Upper lobe of left lung (tissue), 6 donors: ENCODE data around the gene METTL14. TPM values are rescaled to one million over a fixed set of nuclear protein-coding genes. Genes with fewer than 3 reads are reported as not detected.
"Not testable (repeated sequence)": the region's sequence is repeated elsewhere in the genome, so short reads cannot be mapped to it uniquely, and the experiment has no call there.

Source experiments
- ATAC-seq, 2 donors: fragments of 200-7000 bp; cut with Tn5 transposase; one replicate each; pipeline ENCODE4 v1.9.1; 2022; ENCODE audit warnings: mild to moderate bottlenecking in 2 of 2, moderate library complexity in 2 of 2; ENCODE audit not compliant: low FRiP score in 2 of 2
- DNase-seq, 2 donors: peaks; one replicate each; pipeline ENCODE4 v3.0.0-alpha.2; 2019 to 2020
- H3K27ac ChIP-seq, 4 donors: fragments of 200-600 bp; sonication (generic); one replicate each; pipeline ENCODE4 v1.5.1; 2016 to 2019
- H3K27me3 ChIP-seq, 4 donors: fragments of 200-600 bp; sonication (generic); one replicate each; pipeline ENCODE4 v1.5.1; 2017 to 2019
- H3K36me3 ChIP-seq, 4 donors: fragments of 200-600 bp; sonication (generic); one replicate each; pipeline ENCODE4 v1.5.1; 2016 to 2019
- H3K4me1 ChIP-seq, 4 donors: fragments of 200-600 bp; sonication (generic); one replicate each; pipeline ENCODE4 v1.5.1; 2018 to 2019
- H3K4me3 ChIP-seq, 4 donors: fragments of 200-600 bp; sonication (generic); one replicate each; pipeline ENCODE4 v1.5.1; 2017 to 2019; ENCODE audit warnings: mild to moderate bottlenecking in 2 of 4, moderate library complexity in 1 of 4
- H3K9me3 ChIP-seq, 4 donors: fragments of 200-600 bp; sonication (generic); one replicate each; pipeline ENCODE4 v1.5.1; 2018 to 2019
- EP300 ChIP-seq, 4 donors: sonication (generic); formaldehyde crosslinking; IDR thresholded peaks; one replicate each; pipeline ENCODE4 v1.5.1; 2017; ENCODE audit warnings: antibody characterized with exemption in 4 of 4, control low read depth in 2 of 4
- POLR2A ChIP-seq, 4 donors: fragments of 450-650 bp; IDR thresholded peaks; one replicate each; pipeline ENCODE4 v1.5.1; 2016 to 2017; ENCODE audit warnings: antibody characterized with exemption in 4 of 4, mild to moderate bottlenecking in 2 of 4
- POLR2AphosphoS5 ChIP-seq, 2 donors: sonication (generic); formaldehyde crosslinking; IDR thresholded peaks; one replicate each; pipeline ENCODE4 v1.5.1; 2017; ENCODE audit warnings: antibody characterized with exemption in 2 of 2
- WGBS, 2 donors: methylation state at CpG; one replicate each; pipeline ENCODE4 v1.1.5; 2017 to 2018; 5-methylcytosine and 5-hydroxymethylcytosine counted together
- total RNA-seq, 6 donors: library from RNA; depleted of rRNA in 4 of 6; stranded (reverse); fragments of >200 nt in 4 of 6; gene quantifications; one replicate each; pipeline versions ENCODE4 v1.1.0 to v1.2.1, GENCODE V29; 2016 to 2021
- TF ChIP-seq, protein P1 (sequence below), 6 experiments: fragments of 450-650 bp in 4 of 6; fragments of 200-600 bp in 2 of 6; sonication (generic) in 2 of 6; IDR thresholded peaks; one replicate each; pipeline ENCODE4 v1.5.1; 2016 to 2019; ENCODE audit warnings: antibody characterized with exemption in 6 of 6
- donor health status: DM: no; HTN: no; CAD: no; lungs with moderate emphysema.
- donor health status: DM: no; HTN: yes; CAD: no; lungs with severe emphysema.

The METTL14 gene
- 10 to 100 TPM; 24.7 to 58.7 (median 38.3) TPM for total RNA-seq

DNA sequence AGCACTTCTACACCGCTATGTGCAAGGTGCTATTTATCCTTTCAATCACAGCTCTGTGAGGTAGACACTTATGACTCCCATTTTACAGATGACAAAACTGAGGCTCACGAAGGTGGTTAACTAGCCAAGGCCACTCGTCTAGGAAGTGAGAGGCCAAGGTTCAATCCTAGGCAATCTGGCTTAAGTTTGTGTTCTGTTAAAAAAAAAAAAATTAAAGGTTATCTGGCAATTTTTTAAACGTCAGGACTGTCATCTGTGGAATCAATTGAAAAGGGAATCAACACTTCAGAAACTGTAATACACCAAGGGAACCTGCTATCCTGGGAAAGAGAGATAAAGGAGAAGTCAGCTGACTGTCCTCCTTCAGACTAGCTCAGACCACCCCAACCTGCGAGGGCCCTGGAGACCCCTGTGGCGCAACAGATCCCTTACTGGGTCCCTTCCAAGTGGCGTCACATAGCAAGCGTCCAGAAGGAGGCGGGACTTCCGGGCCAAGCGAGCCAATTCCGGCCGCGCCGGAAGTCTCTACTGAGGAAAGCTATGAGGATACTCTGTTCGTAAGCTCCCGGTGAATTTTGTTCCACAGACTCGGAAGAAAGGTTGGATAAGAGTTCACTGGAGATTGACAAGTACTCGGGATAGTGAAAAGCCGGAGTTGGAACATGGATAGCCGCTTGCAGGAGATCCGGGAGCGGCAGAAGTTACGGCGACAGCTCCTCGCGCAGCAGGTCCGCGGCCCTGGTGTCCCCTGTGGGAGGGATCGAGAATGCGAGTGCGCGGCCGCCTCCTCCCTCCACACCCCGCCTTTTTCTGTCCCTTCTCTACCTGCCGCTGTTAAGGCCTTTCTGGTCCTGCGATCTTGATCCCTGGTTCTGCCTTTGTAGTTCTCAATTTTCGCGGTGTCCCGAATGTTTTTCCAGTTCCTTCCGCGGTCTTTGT is at the start of gene METTL14:
Gene METTL14, plus strand, starts transcription at position 520 of the 939 bp plus-strand sequence. Its CDS starts 143 bp downstream, at position 663.
- peaks cover 11 to 19% (median 15%) of the 10 kb centered on the region in 4 donors for H3K4me1 ChIP-seq
- H3K36me3 ChIP-seq: peaks cover 0 to 25% (median 20%) of the 10 kb centered on the region in 4 donors
- 4 to 5% methylated on average over 40 to 42 of the region's 42 CpGs for WGBS, 2 donors
- H3K4me3 ChIP-seq: peak within 1 kb of the TSS; percentile 48 to 72 (median 61)
- no peaks in the 10 kb centered on the region for H3K9me3 ChIP-seq
- TF ChIP-seq POLR2AphosphoS5 (IDR thresholded peaks at IDR 0.05): peak in 1 of 2 donors; percentile 67
- TF ChIP-seq, protein P1, sequence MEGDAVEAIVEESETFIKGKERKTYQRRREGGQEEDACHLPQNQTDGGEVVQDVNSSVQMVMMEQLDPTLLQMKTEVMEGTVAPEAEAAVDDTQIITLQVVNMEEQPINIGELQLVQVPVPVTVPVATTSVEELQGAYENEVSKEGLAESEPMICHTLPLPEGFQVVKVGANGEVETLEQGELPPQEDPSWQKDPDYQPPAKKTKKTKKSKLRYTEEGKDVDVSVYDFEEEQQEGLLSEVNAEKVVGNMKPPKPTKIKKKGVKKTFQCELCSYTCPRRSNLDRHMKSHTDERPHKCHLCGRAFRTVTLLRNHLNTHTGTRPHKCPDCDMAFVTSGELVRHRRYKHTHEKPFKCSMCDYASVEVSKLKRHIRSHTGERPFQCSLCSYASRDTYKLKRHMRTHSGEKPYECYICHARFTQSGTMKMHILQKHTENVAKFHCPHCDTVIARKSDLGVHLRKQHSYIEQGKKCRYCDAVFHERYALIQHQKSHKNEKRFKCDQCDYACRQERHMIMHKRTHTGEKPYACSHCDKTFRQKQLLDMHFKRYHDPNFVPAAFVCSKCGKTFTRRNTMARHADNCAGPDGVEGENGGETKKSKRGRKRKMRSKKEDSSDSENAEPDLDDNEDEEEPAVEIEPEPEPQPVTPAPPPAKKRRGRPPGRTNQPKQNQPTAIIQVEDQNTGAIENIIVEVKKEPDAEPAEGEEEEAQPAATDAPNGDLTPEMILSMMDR (IDR thresholded peaks at IDR 0.05): peak in 4 of 6 experiments; percentile 7 to 50 (median 38)
- no peak for TF ChIP-seq EP300 (IDR thresholded peaks at IDR 0.05)
- peak in 3 of 4 donors; percentile 33 to 74 (median 47) for TF ChIP-seq POLR2A (IDR thresholded peaks at IDR 0.05)
- peak; percentile 97 to 99 for ATAC-seq
- DNase-seq: peak; percentile 92 to 97
- peak within 1 kb of the TSS; percentile 84 to 94 (median 88) for H3K27ac ChIP-seq
- H3K27me3 ChIP-seq: no peaks in the 10 kb centered on the region

DNA sequence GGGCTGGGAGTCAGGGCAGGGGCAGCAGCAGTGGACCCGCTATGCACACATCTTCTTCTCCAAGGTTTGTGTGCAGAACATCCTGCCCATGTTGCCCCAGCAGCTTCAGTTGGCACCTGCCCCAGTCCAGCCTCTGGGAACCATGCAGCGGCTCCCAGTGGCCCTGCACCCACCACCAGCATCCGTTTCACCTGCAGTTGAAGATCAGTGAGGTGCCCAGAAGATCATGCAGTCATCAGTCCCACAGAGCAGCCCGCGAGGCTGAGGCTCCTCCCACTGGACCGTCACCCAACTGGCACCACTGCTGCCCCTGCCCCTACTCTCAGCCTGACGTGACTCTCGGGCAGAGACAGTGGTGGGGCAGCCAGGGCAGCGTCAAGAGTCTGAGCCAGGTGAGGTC is 49.1 kb upstream of the METTL14 start:
- H3K36me3 ChIP-seq: peaks cover 0 to 32% (median 12%) of the 10 kb centered on the region in 4 donors
- not testable (repeated sequence) for ATAC-seq, H3K9me3 ChIP-seq, H3K27ac ChIP-seq, H3K4me1 ChIP-seq, H3K27me3 ChIP-seq, H3K4me3 ChIP-seq
- DNase-seq: peak in 1 of 2 donors; percentile 56
- WGBS, 2 donors: 89% methylated on average over 8 of the region's 9 CpGs; no CpG with 5 or more reads in 1 of the 2 donors

DNA sequence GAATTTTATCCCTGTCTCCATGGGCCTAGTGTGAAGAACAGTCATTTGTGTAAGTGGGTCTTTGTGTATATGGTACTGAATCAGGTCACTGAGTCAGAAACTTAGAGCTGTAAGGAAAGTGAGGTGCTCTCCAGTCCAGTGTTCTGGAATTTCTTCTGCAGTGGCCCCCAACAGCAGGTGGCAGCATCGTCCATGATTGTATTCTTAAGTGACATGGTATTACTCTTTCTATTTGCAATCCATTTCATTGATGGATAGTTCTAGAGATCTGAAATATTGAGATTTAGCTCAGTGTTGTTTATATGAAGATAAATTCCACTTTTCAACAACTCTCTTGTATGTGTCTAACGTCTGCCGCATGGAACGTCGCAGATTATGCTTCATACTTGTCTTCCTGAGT is 20.5 kb upstream of the METTL14 start:
- not testable (repeated sequence) for H3K27me3 ChIP-seq, ATAC-seq, H3K9me3 ChIP-seq, H3K4me1 ChIP-seq, H3K27ac ChIP-seq, H3K36me3 ChIP-seq, H3K4me3 ChIP-seq
- WGBS, 2 donors: 54 to 67% methylated on average over 5 of the region's 5 CpGs
- peak in 1 of 2 donors; percentile 25 for DNase-seq

DNA sequence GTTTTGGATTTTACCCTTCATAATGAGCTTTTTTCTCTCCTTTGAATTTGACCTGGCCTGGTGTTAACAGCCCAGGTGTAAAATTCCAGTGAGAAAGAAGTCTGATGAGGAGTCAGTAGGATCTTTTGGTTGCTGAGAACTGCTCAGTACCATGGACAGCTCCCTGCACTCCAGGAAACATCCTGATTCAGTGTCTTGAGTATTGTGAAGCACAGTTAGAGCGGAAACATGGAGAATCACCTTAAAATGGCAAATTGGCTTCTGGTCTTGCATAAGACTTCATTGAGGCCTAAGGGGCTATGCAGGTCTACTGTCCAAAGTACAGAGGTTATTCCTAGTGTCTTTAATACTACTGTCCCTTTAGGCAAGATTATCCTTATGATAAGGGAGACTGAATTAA is 16.0 kb upstream of the METTL14 start:
- not testable (repeated sequence) for H3K4me1 ChIP-seq, H3K27me3 ChIP-seq, ATAC-seq, H3K9me3 ChIP-seq, H3K27ac ChIP-seq, H3K36me3 ChIP-seq, H3K4me3 ChIP-seq
- WGBS, 2 donors: 56% methylated on average over 1 of the region's 1 CpG
- peak in 1 of 2 donors; percentile 25 for DNase-seq

DNA sequence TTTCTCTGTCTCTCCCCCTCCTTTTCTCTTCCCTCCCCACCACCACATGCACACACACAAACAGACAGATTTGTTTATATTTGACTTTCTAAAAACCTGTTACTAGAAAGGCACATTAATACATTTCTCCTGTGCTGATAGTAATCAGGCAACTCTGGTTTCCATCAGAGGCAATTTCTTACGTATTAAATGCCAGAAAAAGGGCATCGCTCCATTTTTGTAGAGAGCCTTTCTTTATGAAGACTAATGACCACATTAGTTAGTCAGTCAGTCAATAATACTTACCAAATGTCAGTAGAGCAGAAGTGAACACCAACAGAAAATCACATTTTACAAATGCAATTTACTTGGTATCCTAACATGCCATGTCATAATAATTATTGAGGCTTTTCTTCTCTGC is 14.2 kb upstream of the METTL14 start:
- H3K27me3 ChIP-seq, H3K9me3 ChIP-seq, H3K27ac ChIP-seq, H3K36me3 ChIP-seq, H3K4me1 ChIP-seq, ATAC-seq, DNase-seq, H3K4me3 ChIP-seq: not testable (repeated sequence)
- WGBS, 2 donors: 94 to 100% methylated on average over 2 of the region's 2 CpGs

DNA sequence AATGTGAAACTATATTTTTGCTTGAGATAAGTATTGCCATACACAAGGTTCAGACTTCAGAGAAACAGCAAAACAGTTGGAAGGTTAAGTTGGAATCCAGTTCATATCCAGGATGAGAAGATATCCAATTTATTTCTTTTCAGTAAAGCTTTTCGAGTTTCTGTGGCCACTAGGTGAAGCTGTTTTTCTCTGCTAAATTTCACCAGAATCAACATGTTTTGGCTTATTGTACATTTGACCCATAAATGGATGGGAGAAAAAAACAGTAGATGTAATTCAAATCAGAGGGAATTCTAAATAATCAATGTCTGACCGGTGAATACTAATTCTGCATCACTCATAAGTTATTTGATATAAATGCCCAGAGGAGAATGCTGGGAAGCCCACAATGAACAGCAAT is 9.1 kb upstream of the METTL14 start:
- ATAC-seq: no peak
- no peaks in the 10 kb centered on the region for H3K9me3 ChIP-seq
- no peaks in the 10 kb centered on the region for H3K4me1 ChIP-seq
- TF ChIP-seq, protein P1 (IDR thresholded peaks at IDR 0.05): no peak
- no peak for TF ChIP-seq POLR2A (IDR thresholded peaks at IDR 0.05)
- TF ChIP-seq POLR2AphosphoS5 (IDR thresholded peaks at IDR 0.05): no peak
- TF ChIP-seq EP300 (IDR thresholded peaks at IDR 0.05): no peak
- no peaks in the 10 kb centered on the region for H3K27me3 ChIP-seq
- no peaks in the 10 kb centered on the region for H3K36me3 ChIP-seq
- WGBS, 2 donors: 84 to 89% methylated on average over 2 of the region's 2 CpGs
- no peak for DNase-seq
- H3K4me3 ChIP-seq: no peak overlapping the region
- H3K27ac ChIP-seq: no peak overlapping the region

DNA sequence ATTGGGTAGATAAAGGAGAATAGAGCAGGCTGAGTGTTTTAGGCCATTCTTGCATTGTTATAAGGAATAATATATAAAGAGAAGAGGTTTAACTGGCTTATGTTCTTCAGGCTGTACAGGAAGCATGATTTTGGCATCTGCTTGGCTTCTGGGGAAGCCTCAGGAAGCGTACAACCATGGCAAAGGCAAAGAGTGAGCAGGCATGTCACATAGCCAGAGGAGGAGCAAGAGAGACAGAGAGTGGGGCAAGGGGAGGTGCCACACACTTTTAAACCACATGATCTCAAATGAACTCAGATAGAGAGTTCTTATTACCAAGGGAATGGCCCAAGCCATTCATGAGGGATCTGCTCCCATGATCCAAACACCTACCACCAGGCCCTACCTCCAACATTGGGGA is 4.4 kb upstream of the METTL14 start:
- Histone ChIP-seq H3K27me3 (no peaks in the 10 kb centered on the region), H3K36me3 (no peaks in the 10 kb centered on the region), H3K4me3 (no peak overlapping the region), H3K4me1 (peaks cover 0 to under 1% (median 0%) of the 10 kb centered on the region in 4 donors), H3K27ac (no peak overlapping the region), H3K9me3 (no peaks in the 10 kb centered on the region)
- TF ChIP-seq POLR2AphosphoS5 (IDR thresholded peaks at IDR 0.05): no peak
- TF ChIP-seq EP300 (IDR thresholded peaks at IDR 0.05): no peak
- TF ChIP-seq POLR2A (IDR thresholded peaks at IDR 0.05): no peak
- TF ChIP-seq, protein P1 (IDR thresholded peaks at IDR 0.05): no peak
- ATAC-seq (no peak), DNase-seq (no peak)
- 50 to 70% methylated on average over 1 of the region's 1 CpG for WGBS, 2 donors
